Fibroblast of skin of right quadriceps (primary cell): ENCODE data around the gene SSBP3.
"Not testable (repeated sequence)": the region's sequence is repeated elsewhere in the genome, so short reads cannot be mapped to it uniquely, and the experiment has no call there.

Experiments used
- DNase-seq: peaks from one replicate; pipeline ENCODE4 v3.0.0-alpha.2; 2013

The SSBP3 gene

DNA sequence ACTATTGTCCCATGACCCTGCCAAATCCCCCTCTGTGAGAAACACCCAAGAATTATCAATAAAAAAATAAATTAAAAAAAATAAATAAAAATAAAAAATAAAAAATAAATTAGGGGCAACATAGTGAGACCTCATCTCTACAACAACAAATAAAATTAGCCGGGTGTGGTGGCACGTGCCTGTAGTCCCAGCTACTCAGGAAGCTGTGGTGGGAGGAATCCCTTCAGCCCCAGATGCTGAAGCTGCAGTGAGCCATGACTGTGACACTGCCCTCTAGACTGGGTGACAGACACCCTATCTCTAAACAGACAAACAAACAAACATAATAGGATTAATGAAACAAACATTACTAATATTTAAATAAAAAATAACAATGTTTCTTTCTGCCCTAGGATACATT is 171.9 kb downstream of the SSBP3 start:
- DNase-seq, result no peak

DNA sequence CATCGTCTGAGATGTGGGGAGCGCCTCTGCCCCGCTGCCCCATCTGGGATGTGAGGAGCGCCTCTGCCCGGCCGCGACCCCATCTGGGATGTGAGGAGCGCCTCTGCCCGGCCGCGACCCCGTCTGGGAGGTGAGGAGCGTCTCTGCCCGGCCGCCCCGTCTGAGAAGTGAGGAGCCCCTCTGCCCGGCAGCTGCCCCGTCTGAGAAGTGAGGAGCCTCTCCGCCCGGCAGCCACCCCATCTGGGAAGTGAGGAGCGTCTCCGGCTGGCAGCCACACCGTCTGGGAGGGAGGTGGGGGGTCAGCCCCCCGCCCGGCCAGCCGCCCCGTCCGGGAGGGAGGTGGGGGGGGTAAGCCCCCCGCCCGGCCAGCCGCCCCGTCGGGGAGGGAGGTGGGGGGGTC is 173.0 kb downstream of the SSBP3 start:
- not testable (repeated sequence) for DNase-seq

DNA sequence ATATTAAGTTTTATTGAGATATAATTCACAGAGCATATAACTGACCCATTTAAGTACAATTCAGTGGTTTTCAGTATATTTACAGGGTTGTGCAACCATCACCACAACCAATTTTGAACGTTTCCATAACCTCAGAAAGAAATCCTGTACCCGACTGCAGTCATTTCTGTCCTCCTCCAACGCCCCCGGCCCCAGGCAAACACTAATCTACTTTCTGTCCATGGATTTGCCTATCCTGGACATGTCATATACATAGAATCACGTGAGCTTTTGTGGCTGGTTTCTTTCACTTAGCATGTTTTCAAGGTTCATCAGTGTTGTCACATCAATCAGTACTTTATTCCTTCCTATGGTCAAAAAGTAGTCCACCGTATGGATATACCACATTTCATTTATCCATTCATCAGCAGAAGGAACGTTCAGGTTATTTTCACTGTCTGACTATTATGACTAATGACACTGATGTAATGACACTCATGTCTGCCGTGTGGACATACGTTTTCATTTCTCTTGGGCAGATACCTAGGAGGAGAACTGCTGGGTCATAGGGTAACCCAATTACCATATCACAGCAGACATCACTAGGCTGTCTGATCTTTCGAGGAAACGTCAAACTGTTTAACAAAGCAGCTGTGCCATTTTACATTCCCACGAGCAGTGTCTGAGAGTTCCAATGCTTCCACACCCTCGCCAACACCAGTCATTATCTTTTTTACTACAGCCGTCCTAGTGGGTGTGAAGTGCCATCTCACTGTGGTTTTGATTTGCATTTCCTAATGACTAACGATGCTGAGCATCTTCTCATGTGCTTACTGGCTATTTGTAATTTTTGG is 175.5 kb downstream of the SSBP3 start:
- no peak for DNase-seq

DNA sequence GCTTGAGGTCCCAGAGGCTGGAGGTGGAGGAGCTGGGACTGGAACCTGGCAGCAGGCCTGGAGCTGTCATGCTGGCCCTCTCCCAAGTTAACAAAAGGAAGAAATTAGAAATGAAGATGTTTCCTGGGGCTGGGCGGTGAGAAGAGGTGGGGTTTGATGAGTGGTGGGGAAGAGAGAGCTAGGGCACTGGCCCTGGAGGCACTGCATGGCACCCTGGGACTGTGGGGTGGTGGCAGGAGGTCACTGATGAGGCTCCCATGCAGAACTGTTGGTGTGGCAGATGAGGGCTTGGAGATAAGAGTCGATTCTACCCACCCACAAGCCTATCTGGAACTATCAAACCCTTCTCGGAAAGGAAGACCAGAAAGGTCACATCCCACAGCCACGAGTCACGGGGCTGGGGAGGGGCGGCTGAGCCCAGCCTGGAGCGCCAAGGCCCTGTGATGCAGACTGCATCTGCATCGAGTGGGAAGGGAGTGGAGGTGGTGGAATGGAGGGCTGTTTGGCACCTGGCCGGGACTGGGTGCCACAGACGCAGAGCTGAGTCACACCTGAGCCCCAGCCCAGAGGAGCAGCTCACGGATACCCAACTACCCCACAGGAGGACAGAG is 176.8 kb downstream of the SSBP3 start:
- DNase-seq, result peak; percentile 83

DNA sequence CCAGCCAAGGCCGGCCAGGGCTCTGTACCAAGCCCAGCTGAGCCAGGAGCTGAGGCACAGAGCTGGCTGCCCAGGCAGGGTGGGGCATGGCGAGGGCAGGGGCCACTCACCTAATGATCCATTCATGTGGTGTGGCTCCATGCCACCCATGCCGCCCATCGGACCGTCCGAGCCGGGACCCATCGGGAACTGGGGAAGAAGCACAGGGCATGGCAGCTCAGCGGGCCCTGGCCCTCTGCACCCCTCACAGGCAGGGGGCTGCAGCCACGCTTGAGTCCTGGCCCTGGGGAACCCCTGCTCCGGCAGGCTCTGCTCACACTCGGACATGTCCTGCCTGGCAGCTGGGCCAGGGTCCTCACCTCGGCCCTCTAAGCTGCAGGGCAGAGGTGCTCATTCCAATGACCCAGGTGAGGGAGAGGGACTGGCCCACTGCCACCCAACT is 177.5 kb downstream of the SSBP3 start:
- DNase-seq, result no peak

DNA sequence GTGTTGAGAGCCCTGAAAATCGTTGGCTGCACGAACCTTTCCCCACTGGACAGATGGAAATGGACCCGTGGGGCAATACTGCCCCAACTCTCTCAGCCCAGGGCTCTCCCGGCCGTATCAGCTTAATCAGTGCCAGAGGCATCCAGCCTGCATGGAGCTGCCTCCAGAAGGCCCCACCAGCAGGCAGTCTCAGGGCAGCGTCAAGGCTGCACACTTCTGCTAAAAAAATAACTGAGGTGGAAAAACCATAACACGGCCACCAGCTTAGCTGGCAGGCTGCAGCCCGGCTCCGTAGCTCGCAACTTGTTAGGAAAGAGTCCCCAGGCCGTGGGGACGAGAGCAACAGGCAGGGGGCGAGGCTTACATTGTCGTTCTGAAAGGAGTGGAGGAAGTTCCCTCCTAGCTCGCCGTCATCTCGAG is 178.3 kb downstream of the SSBP3 start:
- no peak for DNase-seq

DNA sequence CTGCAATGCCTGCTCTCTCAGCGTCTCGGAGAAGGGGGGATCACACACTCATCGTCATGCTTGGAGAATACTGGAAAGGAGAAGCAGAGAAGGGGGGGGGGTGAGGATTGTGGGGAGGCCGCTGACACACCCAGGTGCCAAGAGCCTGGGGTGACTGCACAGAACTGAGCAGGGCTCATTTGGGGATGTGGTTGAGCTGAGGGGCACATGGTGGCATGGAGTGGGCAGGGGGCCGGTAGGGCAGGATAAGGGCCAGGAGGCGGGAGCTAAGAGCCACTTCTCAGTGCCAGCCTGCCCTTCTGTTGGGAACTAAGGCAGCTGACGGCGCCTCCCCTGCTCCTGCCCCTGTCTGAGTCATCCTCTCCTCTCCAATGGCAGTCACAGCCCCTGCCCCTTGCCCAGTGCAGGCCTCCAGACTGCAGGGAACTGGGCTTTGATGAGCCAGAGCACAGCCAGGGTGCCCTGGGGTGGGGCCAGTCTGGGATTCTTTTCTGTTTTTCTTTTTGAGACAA is 179.0 kb downstream of the SSBP3 start:
- peak; percentile 30 for DNase-seq

DNA sequence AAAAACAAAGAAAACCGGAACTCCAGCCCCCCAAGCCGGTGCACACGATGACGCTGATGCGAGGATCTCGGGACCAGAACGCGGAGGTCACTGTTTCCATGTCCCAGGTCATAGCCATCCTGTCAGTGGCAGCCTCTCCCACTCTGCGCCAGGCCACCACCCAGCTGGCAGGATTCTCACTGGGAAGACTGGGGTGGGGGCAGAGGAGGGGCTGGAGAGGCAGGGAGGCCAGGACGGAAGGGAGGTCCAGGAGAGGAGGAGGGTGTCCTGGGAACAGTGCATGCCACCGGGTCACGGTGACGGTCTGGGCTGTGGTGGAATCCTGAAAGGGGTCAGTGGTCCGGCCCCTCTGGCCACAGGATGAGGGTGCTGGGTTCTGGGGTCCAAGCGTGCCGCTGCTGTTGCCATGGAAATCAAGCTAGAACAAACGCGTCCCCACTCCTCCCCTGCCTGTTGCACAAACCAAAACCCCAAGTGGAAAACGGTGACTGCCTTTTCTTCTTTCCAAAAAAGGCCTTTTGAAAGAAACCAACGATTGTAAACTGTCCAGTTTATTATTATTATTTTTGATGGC is 180.1 kb downstream of the SSBP3 start:
- DNase-seq, result no peak

DNA sequence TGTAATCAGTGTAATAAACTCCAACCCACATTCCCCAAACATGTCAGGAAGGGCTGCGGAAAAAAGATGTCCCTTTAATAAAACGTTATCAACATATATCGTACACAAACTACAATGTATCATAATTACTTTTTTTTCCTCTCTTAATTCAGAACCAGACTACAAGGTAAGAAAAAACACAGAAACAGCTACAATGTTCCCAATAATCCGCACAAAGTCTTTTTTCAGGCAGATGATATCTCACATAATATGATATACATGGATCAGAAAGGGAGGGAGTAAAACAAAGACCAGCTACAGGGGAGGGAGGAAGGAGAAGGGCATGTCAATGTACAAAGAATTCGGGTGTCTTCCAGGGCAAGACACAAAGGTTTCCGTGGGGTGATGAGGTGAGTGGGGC is 180.8 kb downstream of the SSBP3 start:
- DNase-seq, result no peak

DNA sequence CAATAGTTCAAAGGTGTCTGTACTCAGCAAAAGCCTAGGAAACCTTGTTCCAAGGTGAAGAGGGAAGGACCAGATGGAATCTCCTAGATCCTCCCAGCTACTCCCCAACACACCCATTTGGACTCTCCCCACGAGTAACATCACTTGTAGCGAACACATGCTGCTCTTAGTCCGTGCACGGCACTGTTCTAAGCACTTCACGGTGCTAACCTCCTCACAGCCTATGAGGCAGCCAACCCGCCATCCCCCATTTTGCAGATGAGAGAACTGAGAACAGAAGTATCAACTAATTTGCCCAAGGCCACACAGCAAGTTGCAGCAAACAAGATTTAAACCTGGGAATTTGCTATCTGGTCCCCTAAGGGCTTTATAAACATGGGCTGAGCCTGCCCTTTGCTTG is 182.0 kb downstream of the SSBP3 start:
- DNase-seq, result no peak

DNA sequence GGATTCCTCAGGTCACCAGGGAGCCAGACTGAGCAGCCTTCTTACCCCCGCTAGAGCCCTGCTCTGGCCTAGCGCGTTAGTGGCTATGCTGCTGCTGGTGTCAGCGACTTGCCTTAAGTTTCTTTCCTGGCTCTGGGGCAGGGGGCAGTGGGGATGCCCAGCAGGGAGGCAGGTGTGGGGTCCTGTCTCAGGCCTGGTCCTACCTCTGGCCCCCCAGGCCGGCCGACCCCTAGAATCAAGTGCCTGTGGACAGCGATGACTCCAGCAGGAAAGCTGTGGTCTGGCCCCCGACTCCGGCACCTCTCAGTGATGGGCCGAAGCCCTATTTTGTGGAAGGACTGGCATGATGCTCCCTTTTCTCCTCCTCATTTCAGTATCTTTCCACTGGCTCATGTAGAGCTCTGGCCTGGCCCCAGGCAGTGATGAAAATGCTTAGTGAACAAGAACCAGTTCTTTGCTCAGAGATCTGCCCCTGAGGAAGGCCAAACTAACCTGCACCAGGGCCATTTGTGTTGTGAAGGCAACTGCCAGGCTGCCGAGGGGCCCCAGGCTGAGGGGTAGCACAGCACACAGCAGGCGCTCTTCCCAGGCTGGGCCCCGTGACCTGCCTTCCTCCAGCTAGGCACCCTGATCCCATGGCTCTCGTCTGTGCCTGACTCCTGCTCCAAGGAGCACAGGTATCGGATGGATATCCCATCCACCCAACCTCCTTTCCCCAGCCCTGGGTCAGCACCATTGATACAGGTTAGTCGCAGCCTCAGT is 182.6 kb downstream of the SSBP3 start:
- no peak for DNase-seq

DNA sequence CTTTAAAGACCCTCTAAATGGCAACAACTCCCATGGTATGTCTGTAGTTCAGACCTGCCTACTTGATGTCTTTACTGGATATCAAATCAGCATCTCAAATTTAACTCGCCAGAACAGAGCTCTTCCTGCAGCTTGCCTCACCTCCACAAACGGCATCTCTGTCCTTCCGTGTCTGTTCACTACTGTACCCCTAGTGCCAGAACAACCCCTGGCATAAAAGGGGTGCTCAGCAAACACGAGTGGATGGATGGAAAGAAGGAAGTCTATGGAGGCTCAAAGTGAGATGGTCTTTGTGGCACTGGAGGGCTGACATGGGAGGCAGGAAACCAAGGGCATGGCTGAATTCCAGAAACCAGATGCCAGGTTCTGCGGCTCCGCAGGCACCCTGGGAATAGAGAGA is 183.5 kb downstream of the SSBP3 start:
- no peak for DNase-seq

DNA sequence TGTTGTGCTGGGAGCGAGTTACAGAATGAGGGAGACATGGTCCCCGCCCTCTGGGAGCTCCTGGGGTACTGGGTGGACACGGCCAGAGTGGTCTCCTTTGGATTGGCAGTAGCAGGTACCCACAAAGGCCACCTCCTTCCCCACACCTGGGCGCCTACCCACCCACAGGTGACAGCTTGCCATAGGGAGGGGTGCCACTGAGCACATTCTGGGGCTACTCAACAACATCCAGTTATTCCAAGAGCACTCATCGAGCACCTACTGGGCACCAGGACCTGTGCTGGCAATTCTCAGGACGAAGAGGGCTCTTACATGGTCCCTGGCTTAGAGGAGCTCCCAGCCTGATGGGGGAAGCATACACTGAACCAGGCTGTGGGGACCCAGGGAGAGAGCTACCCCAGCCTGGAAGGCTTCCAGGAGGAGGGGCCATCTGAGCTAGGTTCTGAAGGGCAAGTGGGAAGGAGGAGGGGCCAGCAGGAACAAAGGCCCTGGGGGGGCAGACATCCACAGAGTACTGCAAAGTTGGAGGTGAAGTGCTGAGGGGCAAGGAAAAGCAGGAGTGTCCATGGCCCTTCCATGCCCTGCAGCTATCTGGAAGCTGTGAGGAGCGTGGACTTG is 184.2 kb downstream of the SSBP3 start:
- DNase-seq, result no peak

DNA sequence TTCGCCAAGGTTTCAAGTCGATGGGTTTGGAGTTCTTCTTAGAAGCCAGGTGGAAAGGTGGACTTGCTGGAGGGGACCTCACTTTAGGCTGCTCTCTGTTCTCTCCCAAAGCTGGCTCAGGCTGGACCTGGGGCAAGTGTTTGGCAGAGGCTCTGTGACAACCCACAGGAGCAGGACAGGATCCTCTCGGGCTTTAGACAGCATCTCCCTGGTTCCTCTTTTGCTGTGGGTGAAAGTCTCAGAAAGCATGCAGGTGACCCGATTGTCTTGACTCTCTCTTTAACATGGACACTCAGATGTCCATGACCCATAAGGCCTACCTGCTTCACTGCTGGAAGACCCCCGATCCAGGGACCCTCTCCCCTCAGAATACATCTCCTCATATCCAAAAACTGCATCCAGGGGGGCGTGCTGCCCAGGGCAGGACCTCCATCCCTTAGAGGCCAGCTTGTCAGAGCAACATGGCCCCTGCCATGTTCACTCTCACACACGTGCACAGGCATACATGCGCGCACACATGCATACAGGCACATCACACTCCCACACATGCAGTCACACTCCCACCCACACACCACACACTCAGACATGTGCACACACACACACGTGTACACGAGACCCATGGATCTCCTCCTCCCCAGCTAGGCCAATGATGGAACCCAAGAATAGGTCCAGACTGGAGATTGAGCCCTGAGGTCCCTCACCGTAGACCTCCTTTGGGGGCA is 184.9 kb downstream of the SSBP3 start:
- no peak for DNase-seq

DNA sequence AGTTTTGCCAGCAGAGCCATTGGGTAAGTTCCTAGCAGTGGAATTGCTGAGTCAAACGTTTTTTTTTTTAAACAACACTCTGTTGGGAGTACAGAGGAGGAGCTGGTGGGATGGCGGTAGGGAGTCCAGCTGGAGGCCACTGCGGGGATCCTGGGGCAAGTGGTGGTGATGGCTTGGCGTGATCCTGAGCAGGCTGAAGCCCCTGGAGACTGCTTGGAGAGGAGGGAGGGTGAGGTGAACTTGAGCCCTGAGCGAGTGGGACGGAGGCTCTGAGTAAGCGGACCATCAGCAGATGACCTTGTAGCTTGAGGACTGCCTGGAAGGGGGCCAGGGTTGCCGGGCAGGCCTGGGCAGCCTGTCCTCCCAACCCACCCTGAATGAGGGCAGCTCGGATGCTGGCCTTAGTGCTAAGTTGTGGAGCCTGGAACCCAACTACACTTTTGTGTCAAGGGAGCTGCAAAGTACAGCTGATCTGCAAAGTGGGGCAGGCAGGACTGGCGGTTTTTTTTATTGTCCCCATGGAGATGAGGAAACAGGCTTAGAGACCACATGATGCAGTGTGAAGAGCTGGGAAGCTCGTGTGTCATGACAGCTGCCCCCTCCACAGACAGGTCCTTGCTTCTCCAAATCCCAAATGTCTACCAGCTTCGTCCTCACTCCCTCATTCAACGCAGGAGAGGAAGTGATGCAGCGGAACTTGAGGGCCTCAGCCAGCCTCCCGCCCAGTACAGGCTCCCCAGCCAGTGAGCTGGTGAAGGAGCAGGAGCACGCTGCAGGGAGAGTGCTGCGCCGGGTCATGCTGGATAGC is 186.0 kb downstream of the SSBP3 start:
- peak; percentile 37 for DNase-seq

DNA sequence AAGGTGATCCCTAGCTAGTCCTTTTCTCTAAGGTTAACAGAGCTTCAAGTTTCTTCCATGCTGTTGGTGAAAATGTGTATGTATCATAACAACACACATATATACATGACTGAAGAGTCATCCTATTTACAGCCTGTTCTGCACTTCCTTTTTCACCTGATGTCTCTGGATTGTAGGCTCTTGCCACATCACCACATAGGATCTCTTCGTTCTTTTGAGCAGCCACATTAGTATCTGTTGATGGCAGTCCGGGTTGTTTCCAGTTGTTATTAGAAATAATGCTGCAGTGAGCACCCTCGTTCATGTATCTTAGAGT is 186.5 kb downstream of the SSBP3 start:
- no peak for DNase-seq

DNA sequence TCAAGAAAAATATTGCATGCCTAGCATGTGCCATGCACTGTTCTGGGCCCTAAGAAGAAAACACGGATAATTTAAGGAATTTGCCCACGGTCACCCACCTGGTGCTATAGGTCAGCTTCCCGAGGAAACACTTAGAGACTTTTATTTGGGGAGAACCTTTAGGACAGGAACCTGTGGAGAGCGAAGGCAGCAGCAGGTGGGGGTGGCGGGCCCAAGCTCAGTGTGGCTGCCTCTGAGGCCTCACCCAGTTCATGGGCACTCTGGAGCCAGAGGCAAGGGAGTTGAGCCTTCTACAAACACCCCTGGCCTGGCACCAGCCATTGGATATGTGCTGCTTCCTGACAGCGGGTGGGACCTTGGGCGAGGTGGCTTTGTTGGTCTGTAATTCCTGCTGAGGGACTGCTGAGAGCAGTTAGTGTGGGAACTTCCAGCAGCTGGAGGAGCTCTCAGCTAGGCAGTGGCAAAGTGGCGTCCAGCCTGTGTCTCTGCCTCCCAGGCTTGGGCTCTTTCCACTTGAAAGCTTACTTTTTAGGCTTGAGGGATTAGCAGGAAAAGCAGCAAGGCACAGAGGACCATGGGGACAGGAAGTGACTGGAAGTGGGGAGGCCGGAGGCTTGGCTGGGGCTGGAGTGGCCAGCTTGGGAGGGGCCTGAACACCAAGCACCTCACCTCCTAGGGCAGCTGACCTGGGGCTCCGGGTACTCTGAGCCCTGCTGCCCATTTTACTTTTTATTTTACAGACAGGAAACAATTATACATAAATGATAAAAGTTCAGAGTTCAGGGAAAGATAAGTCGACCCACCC is 187.1 kb downstream of the SSBP3 start:
- DNase-seq, result no peak

DNA sequence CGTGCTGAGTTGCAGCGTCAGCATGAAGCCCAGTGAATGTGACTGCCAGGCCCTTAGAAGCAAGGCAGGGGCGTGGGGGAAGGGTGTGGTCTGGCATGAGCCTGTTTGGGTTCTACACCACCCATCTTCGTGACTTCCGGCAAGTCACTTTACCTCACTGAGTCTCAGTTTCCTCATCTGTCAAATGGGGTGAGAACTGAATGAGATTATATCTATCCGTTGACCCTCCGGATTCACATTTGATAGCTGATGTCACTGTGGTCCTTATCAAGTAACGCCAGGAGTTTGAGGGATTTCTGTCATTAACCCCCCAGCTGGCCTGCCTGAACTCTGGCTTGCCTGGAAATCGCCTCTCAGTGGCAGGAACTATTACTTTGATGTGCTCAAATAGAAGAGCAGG is 190.7 kb downstream of the SSBP3 start:
- no peak for DNase-seq

DNA sequence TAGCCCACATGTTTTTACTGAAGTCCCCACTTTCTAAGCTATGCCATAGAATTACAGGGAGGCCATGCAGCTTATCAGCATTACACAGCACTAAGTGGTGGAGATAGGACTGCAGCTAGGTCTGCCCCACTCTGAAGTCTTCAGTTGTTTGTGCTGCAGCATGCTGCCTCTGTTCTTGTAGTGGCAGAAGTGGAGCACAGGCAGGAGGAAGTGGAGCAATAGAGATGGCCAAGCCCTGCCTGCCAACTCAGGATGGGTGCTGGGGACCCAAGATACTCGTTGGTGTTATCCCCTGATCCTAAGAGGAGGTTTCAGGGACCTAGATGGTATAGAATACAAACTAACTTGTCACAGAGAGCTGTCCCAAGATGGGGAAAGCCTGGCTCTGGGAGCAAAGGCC is 193.3 kb downstream of the SSBP3 start:
- DNase-seq, result no peak

DNA sequence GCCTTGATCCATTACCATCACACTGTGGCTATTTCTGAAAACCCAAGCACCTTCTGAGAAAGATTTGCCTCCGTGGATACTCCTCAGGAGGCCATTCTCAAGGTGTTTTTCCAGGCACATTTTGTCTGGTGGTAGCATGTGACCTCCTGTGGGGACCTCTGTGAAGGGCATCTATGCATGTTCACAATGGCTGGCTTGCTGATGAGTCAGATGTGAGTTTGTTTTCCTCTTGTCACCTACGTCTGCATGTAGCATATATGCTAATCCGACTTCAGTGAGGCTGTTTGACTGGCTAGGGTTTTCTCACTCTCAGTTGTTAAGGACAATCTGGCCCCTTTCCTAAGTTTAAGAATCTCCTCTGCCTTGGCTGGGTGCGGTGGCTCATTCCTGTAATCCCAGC is 198.3 kb downstream of the SSBP3 start:
- not testable (repeated sequence) for DNase-seq

DNA sequence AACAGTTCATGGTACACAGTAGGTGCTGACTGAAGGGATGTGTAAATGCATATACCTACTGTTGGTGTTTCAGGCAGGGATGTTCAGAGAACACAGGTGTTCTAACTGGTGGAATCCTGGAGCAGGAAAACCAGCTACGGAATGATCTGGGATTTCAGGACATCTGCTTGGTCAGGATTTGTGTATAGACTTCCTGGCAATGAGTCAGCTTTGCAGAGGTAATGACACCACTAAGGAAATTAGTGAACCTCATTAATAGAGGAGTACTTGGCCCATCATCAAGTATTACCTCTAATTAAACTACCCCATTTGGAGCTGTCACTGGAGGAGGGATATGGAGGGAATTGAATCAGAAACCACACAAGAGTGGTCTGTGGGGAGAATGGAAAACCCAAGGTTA is 198.9 kb downstream of the SSBP3 start:
- DNase-seq, result no peak
